ENCODE measurements around the gene AWAT2.
"Not testable (repeated sequence)": the region's sequence is repeated elsewhere in the genome, so short reads cannot be mapped to it uniquely, and the experiment has no call there.

The AWAT2 gene

GRCh38 chrX:70041993-70042392, 7.7 kb downstream of the AWAT2 start:
- DNase-seq (ENCODE audit: low spot score), result no peak

GRCh38 chrX:70039758-70040157, 10.0 kb downstream of the AWAT2 start:
- DNase-seq (ENCODE audit: low spot score), result no peak

DNA sequence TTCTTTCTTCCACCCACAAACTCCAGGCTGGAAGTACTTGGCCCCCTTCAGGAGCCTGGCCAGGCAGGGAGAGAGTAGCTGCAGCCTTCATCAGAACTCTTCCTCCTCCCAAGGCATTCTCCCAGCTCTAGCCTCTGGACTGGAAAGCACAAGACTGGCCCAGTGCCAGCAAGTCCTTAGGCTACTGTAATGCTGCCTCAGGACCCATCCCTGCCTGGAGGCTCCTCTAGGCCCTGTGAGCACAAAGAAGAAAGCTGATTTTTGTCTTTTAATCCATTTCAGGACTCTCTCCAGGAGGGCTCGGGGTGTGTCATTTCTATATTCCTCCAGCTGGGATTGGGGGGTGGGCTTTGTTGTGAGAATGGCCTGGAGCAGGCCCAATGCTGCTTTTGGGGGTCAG, 10.8 kb downstream of the AWAT2 start:
- DNase-seq (ENCODE audit: low spot score), result no peak

DNA sequence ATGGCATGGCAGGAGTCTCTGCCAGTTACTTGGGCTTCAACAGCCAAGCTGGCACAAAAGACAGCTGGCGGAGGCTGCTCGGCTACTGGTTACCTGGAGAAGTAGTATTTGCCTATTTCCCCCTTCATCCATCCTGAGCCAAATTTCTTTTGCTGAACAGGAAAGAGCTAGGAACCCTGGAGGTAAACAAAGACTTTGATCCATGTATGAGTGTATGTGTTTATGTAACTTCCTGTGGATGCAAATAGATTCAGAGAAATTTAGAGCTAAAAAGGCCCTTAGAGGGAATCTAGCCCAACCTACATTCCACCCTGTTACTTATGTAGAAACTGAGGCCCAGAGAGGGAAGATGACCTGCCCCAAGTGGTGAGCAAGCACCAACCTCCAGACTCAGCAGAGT, 11.2 kb downstream of the AWAT2 start:
- DNase-seq (ENCODE audit: low spot score), result no peak

DNA sequence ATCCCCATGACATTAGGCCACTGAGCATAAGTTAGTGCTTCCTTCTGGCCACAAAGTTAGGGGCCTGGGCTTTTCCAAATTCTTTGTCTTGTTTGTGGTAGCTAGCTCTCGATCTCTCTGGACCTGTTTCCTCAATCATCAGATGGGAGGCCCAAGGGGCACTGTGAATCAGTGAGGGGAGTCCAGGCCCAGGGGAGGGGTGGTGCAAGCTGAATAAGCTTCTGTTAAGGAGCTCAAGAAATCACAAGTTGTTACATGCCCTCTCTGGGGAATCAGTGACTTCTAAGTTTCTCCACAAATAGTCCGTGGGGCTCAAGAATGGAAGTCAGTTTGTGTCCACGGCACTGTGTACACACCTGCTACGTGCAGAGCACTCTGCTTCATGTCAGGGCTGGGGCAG, 15.1 kb downstream of the AWAT2 start:
- DNase-seq (ENCODE audit: low spot score), result no peak

DNA sequence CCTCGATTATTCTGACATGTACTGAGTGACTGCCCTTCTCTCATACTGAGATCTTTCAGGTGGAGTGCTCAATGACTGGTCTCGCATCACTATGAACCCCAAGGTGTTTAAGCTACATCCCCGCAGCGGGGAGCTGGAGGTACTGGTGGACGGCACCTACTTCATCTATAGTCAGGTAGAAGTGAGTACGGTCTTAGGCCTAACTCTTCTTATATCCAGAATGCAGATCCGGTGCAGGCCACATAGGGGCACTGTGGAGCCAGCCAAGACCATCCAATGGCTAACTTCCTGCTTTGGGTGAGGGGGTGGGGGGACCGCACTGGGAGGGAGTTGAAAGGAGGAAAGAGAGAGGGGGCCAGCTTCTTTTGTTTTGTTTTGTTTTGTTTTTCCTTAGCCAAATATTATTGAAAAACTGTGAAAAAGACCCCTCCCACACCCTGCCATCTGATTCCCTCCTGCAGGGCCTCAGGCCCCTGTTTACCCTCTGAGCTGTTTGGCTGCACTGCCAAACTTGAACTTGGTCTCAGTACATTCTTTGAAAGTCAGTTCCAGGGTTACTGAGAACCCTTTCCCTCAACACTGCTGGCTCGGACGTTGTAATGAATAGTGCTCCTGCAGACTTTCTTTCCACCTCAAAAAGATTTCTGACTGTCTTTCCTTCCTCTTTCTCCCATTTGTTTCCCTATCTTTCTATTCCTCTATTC, 16.2 kb downstream of the AWAT2 start:
- peak; percentile 36 for DNase-seq (ENCODE audit: low spot score)

DNA sequence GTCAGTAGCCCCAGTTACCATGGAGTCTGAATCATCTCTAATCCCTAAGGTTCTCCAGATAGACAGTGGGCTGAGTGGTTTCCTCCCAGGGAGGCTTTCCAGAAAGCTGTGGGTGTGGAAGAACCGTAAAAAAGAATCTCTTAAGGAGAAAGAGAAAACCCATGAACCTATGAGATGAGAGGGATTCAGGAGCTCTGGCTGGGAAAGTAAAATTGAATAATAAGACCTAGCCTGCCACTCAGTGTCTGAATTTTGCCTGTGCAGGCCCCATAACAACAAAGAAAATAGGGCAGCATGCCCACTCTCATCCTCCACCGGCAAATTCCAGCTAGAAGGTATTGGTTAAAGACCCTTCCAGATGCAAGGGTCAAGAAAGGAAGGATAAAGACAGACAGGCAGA, 16.9 kb downstream of the AWAT2 start:
- DNase-seq (ENCODE audit: low spot score), result no peak

- peak; percentile 67 for DNase-seq (ENCODE audit: low spot score)
Measured at GRCh38 chrX:70030301-70030767, 19.4 kb downstream of the AWAT2 start.

- DNase-seq (ENCODE audit: low spot score), result no peak
Measured at GRCh38 chrX:70029863-70030262, 19.9 kb downstream of the AWAT2 start.

GRCh38 chrX:70026851-70027200, 22.9 kb downstream of the AWAT2 start:
- no peak for DNase-seq (ENCODE audit: low spot score)

GRCh38 chrX:70026112-70026850, 23.5 kb downstream of the AWAT2 start:
- DNase-seq (ENCODE audit: low spot score), result no peak

- no peak for DNase-seq (ENCODE audit: low spot score)
Measured at GRCh38 chrX:70025464-70025863, 24.3 kb downstream of the AWAT2 start.

GRCh38 chrX:70022616-70023015, 27.1 kb downstream of the AWAT2 start:
- no peak for DNase-seq (ENCODE audit: low spot score)

DNA sequence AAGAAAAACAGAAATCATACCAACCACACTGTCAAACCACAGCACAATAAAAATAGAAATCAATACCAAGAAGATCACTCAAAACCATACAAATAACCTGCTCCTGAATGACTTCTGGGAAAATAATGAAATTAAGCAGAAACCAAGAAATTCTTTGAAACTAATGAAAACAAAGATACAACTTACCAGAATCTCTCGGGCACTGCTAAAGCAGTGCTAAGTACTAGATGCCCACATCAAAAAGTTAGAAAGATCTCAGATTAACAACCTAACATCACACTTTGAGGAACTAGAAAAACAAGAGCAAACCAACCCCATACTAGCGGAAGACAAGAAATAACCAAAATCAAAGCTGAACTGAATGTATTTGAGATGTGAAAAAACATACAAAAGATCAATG, 33.2 kb downstream of the AWAT2 start:
- no peak for DNase-seq (ENCODE audit: low spot score)

GRCh38 chrX:70013466-70014381, 36.0 kb downstream of the AWAT2 start:
- no peak for DNase-seq (ENCODE audit: low spot score)

- no peak for DNase-seq (ENCODE audit: low spot score)
Measured at GRCh38 chrX:70012756-70013155, 37.0 kb downstream of the AWAT2 start.

DNA sequence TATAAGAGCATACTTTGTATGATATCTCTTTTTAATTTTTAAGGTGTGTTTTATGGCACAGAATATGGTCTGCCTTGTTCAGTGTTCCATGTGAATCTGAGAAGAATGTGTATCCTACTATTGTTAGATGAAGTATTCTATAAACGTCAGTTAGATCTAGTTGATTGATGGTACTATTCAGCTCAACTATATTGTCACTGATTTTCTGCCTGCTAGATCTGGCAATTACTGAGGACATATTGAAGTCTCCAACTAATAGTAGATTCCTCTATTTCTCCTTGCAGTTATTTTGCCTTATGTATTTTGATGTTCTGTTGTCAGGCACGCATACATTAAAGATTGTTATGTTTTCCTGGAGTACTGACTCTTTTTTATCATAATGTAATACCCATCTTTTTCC, 39.8 kb downstream of the AWAT2 start:
- DNase-seq (ENCODE audit: low spot score), result no peak

GRCh38 chrX:70009049-70009448, 40.7 kb downstream of the AWAT2 start:
- DNase-seq (ENCODE audit: low spot score), result no peak

DNA sequence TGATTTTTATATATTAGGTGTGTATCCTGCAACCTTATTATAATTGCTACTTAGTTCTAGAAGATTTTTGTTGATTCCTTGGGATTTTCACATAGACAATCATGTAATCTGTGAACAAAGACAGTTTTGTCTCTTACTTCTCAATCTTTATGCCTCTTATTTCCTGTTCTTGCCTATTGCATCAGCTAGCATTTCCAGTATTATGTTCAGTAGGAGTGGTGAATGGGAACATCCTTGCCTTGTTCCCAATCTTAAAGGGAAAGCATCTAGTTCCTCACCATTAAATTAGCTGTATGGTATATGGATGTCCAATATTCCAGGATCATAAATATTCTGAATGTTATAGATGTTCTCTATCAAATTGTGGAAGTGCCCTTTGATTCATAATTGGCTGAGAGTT, 41.8 kb downstream of the AWAT2 start:
- no peak for DNase-seq (ENCODE audit: low spot score)

GRCh38 chrX:70001708-70002341, 47.9 kb downstream of the AWAT2 start:
- DNase-seq (ENCODE audit: low spot score), result no peak

DNA sequence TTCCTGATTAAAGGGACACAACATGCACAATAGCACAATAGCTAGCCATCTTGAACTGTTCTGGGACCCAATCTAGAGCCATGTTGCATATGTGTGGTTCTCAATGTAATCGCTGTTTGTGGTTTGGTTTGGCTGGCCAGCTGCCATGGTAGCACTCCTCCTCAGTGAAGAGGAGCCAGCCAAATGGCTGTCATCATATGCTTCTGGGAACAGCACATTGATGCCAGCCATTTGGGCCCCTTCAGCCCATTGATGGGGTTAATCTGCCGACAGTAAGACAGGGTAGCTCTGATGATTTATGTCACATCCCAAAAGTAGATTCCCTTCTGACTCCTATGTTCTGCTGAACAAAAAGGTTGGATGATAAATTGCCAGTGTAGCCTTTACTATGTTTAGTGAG, 48.5 kb downstream of the AWAT2 start:
- no peak for DNase-seq (ENCODE audit: low spot score)

DNA sequence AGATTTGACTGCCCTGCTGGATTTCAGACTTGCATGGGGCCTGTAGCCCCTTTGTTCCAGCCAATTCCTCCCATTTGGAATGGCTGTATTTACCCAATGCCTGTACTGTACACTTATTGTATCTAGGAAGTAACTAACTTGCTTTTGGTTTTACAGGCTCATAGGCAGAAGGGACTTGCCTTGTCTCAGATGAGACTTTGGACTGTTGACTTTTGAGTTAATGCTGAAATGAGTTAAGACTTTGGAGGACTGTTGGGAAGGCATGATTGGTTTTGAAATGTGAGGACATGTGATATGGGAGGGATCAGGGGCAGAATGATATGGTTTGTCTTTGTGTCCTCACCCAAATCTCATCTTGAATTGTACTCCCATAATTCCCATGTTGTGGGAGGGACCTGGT, 51.4 kb downstream of the AWAT2 start:
- not testable (repeated sequence) for DNase-seq (ENCODE audit: low spot score)
